Measurements from ENCODE around the gene OLFML2A.

OLFML2A gene

DNA sequence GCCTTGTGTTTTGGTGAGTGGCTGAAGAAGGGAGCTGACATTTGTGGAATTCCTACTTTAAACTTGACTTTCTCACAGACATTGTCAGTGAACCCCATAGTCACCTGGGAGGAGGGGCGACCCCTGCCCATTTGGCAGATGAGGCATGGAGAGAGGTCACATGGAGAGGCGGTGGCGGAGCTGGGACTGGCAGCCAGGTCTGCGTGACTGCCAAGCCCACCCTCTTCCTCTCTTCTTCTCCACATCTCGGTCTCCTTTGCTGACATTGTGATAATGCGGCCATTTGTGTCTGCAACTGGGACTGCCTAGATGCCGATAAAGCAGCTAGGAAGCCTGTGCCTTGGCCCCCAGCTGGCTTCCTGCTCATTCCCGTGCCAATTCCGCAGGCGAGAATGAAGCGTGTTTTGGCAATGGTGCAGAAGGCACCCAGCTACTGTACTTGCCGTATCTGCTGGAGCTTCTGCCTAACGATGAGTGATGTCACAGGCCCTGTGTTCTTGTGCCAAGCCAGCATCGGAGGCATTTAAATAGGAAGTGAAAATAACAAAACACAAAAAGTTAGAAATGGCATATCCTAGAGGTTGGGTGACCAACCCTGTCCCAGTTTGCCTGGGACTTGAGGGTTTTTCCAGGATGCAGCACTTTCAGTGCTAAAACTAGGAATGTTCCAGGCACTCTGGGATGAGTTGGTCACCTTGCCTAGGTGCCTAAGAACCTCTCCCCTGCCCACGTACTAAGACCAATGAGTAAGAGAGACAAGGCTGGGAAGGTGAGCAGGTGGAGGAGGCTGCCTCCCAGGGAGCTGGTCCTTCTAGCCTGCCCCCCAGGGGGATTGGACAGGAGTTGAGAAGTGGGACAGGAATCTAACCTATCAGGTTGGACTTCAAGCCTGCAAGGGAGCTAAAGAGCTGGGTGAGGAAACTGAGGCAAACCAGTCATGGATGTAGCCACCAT, 23.6 kb downstream of the OLFML2A start:
- no peak for DNase-seq

DNA sequence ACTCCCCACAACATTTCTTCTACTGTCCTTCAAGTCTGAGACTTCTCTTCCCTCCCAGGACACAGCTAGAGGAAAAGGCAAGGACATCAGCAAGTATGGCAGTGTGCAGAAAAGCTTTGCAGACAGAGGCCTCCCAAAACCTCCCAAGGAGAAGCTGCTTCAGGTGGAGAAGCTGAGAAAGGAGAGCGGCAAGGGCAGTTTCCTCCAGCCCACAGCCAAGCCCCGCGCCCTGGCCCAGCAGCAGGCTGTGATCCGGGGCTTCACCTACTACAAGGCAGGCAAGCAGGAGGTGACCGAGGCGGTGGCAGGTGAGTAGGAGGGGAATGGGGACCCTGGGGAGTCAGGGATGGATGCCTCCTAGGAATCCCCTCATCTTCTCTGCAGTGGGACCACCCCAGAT, 24.4 kb downstream of the OLFML2A start:
- DNase-seq: no peak

- no peak for DNase-seq
Observed at GRCh38 chr9:124802426-124802825, 25.5 kb downstream of the OLFML2A start.

DNA sequence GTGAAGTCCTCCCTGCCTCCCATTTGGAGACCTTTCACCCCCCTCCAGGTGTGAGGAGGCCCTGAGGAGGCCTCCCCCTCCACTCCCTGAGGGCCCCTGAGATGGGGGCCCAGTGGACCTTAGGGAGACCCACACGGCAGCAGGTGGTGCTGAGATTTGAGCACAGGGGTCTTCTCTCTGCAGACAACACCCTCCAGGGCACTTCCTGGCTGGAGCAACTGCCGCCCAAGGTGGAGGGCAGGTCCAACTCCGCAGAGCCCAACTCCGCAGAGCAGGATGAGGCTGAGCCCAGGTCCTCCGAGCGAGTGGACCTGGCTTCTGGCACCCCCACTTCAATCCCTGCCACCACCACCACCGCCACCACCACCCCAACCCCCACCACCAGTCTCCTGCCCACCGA, 27.0 kb downstream of the OLFML2A start:
- no peak for DNase-seq

GRCh38 chr9:124805186-124805585, 28.3 kb downstream of the OLFML2A start:
- no peak for DNase-seq

GRCh38 chr9:124808246-124808956, 31.5 kb downstream of the OLFML2A start:
- DNase-seq: no peak

- DNase-seq: no peak
Observed at GRCh38 chr9:124809211-124809610, 32.3 kb downstream of the OLFML2A start.

- DNase-seq: no peak
Observed at GRCh38 chr9:124809741-124810500, 33.0 kb downstream of the OLFML2A start.

- peak; percentile 81 for DNase-seq
Observed at GRCh38 chr9:124810663-124811355, 33.9 kb downstream of the OLFML2A start.

DNA sequence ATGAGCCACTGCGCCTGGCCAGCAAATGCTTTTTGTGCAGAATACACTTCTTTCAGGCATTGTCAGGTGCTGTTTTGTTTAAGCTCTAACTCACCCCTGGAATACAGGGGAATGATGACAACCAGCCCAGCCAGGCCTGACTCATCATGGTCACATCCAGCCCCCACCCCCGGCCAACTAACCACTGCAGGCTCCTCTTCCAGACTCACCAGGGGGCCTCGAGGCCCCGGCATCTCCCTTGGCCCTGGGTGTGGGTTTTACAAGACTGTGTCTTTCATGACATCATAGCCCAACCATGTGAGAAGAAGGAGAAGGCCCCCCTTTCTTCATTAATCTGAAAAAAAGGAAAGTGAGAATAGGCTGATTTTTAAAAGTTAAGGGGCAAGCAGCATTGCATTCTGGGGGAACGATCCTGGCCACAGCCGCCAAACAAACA, 35.5 kb downstream of the OLFML2A start:
- DNase-seq: peak; percentile 89

DNA sequence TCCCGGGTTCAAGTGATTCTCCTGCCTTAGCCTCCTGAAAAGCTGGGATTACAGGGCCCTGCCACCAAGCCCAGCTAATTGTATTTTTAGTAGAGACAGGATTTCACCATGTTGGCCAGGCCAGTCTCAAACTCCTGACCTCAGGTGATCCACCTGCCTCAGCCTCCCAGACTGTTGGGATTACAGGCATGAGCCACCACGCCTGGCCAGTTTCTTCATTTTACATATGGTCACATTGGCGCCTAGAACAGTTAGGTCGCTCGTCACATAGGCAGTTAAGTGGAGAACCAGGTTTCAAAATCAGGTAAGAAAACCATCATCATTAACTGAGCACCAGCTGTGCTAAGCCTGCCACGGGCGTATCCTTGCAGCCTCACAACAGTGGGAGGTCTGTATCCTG, 36.1 kb downstream of the OLFML2A start:
- no peak for DNase-seq

DNA sequence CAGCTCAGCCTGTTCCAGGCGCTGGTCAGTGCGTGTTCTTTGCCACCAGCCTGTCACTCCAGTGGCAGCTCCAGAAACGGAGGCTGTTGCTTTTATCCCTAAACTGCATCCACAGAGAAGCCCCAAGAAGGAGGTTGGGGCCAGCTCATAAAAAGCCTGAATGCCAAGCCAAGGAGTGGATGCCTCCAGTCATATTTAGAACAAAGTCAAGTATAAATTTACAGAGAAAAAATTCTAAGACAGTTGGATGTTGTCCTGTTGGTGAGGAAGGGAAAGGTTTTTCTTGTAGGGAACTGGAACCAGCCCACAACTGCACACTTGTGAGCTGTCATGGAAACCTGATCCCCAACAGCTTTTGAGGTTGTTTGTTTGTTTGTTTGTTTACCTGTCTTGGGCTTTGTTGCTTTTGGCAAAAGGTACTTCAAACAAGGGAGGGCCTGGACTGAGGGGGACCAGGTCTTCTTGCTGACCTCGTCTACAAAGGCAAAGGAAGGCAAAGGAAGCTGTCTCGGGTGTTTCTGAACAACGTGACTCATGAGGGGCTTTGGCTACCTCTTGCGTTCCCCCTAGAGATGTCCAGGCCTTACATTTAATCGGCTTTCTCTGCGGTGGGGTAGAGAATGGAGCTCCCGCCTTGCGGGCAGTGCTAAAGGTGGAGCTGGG, 36.7 kb downstream of the OLFML2A start:
- DNase-seq: no peak

- no peak for DNase-seq
Observed at GRCh38 chr9:124814164-124814535, 37.2 kb downstream of the OLFML2A start.

DNA sequence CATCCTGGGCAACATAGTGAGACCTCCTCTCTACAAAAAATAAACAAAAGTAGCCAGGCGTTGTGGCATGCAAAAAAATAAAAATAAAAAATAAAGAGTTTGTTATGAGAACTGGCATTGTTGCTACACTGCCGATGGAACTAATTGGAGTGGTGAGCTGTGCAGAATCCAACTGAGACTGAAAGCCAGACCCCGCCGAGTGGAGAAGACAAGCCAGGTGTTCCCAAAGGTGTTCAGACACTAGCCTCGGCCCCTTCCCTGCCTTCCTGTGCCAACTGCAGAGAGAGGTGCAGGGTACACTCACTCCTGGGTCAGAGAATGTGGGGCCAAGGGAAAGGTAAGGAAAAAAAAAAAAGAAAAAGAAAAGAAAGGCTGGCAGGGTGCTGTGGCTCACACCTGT, 38.7 kb downstream of the OLFML2A start:
- DNase-seq: no peak

DNA sequence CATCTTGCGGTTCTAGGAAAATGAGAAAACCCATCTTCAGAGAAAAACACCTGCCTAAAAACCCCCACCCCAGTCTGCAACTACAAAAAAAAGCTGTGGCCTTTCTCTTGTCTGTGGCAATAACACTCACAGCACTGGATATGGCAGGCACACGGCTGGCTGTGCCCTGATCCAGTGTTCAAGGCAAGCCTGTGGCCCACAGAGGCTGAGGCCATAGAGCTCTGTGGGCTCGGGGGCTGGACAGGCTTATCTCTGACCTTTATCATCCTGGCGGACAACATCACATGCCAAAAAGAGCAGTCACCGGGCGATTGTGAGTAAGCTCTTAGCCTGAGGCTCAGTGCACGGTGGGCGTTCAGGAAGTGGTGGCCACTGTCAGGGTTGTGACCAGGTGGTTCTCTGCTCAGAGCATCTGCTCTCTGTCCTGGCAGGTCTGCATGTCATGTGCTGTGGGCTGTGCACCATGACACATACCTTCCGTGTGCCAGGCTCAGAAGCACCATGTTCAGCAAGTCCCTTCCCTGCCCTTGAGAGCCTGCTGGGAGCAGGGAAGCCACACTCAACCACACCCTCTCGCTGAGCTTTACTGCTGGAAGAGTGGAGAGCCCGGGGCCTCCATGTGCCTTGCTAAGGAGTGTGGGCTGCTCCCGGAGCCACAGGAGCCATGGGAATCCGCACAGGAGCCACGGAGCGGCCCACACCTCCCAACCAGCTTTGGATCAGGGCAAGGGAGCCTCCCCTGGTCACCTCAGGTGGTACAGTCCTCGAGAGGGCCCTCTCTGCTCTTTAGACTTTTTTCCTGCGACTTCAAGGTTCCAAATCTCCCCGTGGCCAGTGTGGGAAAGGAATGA, 41.7 kb downstream of the OLFML2A start:
- peak; percentile 72 for DNase-seq

GRCh38 chr9:124820698-124821623, 44.0 kb downstream of the OLFML2A start:
- DNase-seq: no peak

DNA sequence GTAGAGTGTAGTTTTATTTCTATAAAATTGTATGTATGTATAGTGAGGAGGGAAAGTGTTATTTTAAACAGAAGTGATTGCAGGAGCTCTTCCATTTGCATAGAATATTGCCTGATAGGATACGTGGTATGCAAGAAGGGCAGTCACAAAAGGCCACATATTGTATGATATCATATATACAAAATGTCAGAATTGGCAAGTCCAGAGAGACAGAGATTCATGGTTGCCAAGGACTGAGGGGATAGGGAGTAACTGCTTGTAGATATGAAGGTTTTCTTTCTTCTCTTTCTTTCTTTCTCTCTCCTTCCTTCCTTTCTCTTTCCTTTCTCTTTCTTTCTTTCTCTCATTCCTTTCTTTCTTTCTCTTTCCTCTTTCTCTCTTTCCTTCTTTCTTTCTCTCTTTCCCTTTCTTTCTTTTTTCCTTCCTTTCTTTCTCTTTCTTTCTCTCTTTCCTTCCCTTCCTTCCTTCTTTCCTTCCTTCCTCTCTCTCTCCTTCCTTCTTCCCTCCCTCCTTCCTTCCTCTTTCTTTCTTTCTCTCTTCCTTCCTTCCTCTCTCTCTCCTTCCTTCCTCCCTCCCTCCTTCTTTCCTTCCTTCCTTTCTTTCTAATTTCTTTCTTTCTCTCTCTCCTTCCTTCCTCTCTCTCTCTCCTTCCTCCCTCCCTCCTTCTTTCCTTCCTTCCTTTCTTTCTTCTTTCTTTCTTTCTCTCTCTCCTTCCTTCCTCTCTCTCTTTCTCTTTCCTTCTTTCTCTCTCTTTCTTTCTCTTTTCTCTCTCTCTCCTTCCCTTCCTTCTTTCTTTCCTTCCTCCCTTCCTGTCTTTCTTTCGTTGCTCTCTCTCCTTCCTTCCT, 51.8 kb downstream of the OLFML2A start:
- no peak for DNase-seq

DNA sequence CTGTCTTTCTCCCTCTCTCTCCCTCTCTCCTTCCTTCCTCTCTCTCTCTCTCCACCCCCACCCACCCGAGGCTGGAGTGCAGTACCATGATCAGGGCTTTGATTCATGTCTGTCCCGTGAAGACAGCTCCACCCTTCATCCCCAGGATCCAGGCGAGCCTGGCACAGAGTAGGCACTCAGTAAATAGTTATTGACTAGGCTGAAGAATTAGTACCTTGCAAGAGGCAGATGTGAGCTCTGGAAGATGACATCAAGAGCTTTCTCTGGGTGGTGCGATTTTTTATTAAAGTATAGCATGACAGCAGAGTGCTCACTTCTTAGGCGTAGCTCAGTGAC, 52.4 kb downstream of the OLFML2A start:
- no peak for DNase-seq

DNA sequence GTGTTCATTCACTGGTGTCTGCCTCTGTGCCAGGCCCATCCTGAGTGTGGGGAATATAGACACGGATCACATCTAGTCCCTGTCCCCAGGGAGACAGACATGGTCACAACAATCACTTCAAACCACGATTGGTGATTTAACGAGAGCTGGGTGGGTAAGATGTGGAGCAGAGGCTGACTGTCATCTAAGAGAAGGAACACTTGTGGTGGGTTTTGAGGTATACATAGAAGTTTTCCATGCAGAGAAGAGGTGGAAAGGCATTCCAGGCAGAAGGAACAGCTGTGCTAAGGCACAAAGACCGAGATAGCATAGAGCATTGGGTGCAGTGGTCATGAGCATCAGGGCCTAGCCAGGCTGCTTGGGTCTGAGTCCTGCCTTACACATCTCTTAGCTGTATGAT, 53.7 kb downstream of the OLFML2A start:
- no peak for DNase-seq
